22Rv1 (cell line): Measurements from ENCODE around the gene BPIFA2.

Experiments
- H3K27ac ChIP-seq: fragments of 450-650 bp; 2 replicates; pipeline ENCODE4 v1.5.1; 2017
- ZFX ChIP-seq: fragments of 450-650 bp; IDR thresholded peaks from 2 replicates; pipeline ENCODE4 v1.6.1; 2017; ENCODE audit warnings: antibody characterized with exemption, borderline replicate concordance
- TF ChIP-seq, protein P1 (sequence below): fragments of 450-650 bp; IDR thresholded peaks from 2 replicates; pipeline ENCODE4 v1.5.1; 2017; ENCODE audit warnings: mild to moderate bottlenecking

BPIFA2 gene

GRCh38 chr20:33127422-33128097 is 40.4 kb upstream of the BPIFA2 start:
- no peak overlapping the region for H3K27ac ChIP-seq
- TF ChIP-seq ZFX: no peak
- TF ChIP-seq, protein P1, sequence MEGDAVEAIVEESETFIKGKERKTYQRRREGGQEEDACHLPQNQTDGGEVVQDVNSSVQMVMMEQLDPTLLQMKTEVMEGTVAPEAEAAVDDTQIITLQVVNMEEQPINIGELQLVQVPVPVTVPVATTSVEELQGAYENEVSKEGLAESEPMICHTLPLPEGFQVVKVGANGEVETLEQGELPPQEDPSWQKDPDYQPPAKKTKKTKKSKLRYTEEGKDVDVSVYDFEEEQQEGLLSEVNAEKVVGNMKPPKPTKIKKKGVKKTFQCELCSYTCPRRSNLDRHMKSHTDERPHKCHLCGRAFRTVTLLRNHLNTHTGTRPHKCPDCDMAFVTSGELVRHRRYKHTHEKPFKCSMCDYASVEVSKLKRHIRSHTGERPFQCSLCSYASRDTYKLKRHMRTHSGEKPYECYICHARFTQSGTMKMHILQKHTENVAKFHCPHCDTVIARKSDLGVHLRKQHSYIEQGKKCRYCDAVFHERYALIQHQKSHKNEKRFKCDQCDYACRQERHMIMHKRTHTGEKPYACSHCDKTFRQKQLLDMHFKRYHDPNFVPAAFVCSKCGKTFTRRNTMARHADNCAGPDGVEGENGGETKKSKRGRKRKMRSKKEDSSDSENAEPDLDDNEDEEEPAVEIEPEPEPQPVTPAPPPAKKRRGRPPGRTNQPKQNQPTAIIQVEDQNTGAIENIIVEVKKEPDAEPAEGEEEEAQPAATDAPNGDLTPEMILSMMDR: no peak

DNA sequence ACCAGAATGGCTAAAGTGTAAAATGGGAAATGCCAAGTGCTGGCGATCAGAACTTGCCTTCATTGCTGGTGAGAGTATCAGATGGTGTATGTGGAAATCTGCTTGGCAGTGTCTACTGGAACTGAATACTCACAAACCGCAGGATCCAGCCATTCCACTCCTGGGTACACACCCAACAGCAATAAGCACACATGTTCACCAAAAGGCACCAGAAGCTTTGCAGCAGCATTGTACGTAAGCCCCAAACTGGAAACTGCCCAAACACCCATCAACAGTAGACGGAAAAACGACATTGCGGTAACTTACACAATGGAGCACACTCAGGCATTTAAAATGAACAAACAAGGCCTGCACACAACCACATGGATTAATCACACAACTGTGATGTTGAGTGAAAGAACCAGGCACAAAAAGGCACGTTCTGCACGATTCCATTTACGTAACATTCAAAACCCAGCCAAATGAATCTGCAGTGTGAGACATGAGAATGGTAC is 37.3 kb upstream of the BPIFA2 start:
- no peak overlapping the region for H3K27ac ChIP-seq
- TF ChIP-seq ZFX: no peak
- TF ChIP-seq, protein P1: no peak

- no peak overlapping the region for H3K27ac ChIP-seq
- TF ChIP-seq, protein P1: no peak
- TF ChIP-seq ZFX: no peak
Observed at GRCh38 chr20:33131949-33132473, 35.9 kb upstream of the BPIFA2 start.

- H3K27ac ChIP-seq: no peak overlapping the region
- TF ChIP-seq, protein P1: no peak
- TF ChIP-seq ZFX: no peak
Observed at GRCh38 chr20:33132513-33133372, 35.2 kb upstream of the BPIFA2 start.

DNA sequence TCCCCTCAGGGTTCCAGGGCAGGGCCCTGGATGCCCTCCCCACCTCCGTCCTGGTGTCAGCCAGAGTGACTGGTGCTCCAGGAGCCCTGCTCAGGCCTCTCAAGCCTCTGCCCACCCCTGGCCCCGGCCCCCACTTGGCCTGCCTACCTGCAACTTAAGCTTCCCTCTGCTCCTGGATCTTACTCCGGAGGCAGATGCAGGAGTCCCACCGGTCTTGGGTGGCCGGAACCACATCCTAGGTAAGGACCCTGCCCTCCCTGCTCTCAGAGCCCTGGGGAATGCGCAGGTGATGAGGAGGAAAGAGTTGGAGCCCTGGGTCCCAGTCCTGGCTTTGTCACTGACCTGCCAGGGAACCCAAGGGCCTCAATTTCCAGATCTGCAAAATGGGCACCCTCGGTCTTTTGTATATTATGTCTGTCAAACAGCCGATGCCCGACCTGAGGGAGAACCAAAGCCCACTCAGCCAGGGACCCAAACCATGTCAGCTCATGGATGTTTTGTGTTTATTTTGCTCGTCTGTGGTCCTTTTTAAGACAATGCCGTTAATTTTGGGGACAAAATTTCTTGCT is 34.5 kb upstream of the BPIFA2 start:
- no peak overlapping the region for H3K27ac ChIP-seq
- TF ChIP-seq, protein P1: no peak
- no peak for TF ChIP-seq ZFX

DNA sequence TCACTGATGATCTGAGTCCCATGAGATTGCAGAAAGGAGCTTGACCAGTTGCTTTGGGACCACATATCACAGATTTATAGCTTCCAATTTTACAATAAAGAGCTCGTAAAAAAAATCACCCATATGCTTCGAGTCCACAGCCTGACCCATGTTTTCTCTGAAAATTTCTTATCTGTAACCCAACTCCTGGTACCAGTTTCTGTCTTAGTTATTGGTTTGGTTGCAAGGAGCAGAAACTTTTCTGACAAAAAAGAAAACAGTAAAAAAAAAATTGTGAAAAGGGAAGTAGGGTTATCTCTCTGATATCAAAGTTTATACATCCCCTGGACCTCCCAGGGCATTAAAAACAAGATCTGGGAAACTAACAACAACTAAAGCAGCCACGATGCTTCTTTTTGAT is 30.8 kb upstream of the BPIFA2 start:
- TF ChIP-seq, protein P1: no peak
- TF ChIP-seq ZFX: no peak
- no peak overlapping the region for H3K27ac ChIP-seq

DNA sequence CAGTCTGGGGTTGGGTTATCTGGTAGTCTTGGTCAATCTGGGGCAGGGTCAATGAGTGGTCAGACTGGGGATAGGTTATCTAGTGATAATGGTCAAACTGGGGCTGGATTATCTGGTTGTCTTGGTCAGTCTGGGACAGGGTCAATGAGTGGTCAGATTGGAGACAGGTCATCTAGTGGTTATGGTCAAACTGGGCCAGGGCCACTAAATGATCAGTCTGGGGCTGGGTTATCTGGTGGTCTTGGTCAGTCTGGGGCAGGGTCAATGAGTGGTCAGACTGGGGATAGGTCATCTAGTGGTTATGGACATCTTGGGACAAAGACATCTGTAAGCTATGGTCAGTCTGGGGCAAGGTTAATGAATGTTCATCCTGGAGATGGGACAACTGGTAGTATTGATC is 28.5 kb upstream of the BPIFA2 start:
- TF ChIP-seq, protein P1: no peak
- no peak for TF ChIP-seq ZFX
- H3K27ac ChIP-seq: no peak overlapping the region
